ENCODE data around the gene GDPD5. TPM values are rescaled to one million over a fixed set of nuclear protein-coding genes. Genes with fewer than 3 reads are reported as not detected.

GDPD5 gene
- total RNA-seq, 1 experiment from 2014 or later = 7.8 TPM

- Histone ChIP-seq H3K9ac (ENCODE audit: extremely low read depth, insufficient read length, low read length) (peak within 1 kb of the TSS; percentile 63), H3K79me2 (ENCODE audit: insufficient read depth, low read length) (peaks cover 32% of the 10 kb centered on the region; the same call in 1 of the 2 replicates), H2AK5ac (ENCODE audit: insufficient read length, low read length) (no peak within 1 kb of the TSS), H3K9me3 (ENCODE audit: control insufficient read depth, low read depth, low read length) (no peaks in the 10 kb centered on the region), H3K23me2 (ENCODE audit: insufficient read length, low read depth, low read length, poor library complexity, severe bottlenecking) (peaks cover 19% of the 10 kb centered on the region), H2AFZ (ENCODE audit: low read length) (no peak within 1 kb of the TSS), H4K5ac (ENCODE audit: insufficient read length, low read depth, low read length) (no peak within 1 kb of the TSS), H4K91ac (ENCODE audit: insufficient read length, low read depth, low read length) (no peak within 1 kb of the TSS), H3K4me1 (ENCODE audit: insufficient read depth, low read length) (peaks cover 14% of the 10 kb centered on the region), H3K79me1 (ENCODE audit: insufficient read depth, low read depth, low read length, poor library complexity, severe bottlenecking) (peaks cover 3% of the 10 kb centered on the region), H2BK15ac (ENCODE audit: low read depth, low read length) (no peak within 1 kb of the TSS), H3K4ac (ENCODE audit: low read depth, low read length) (peak within 1 kb of the TSS; percentile 80; the same call in 1 of the 2 replicates), H3K18ac (ENCODE audit: insufficient read length, low read depth, low read length) (peak within 1 kb of the TSS; percentile 82), H2BK120ac (ENCODE audit: low read depth, low read length, poor library complexity, severe bottlenecking) (peak within 1 kb of the TSS; percentile 78), H2BK20ac (ENCODE audit: low read depth, low read length, poor library complexity, severe bottlenecking) (no peak within 1 kb of the TSS), H3K14ac (ENCODE audit: insufficient read depth, low read length) (peak within 1 kb of the TSS; percentile 77), H4K8ac (replicated peaks; ENCODE audit: insufficient read length, low read depth, low read length) (no peak within 1 kb of the TSS), H2BK5ac (ENCODE audit: insufficient read length, low read length) (no peak within 1 kb of the TSS), H4K20me1 (ENCODE audit: control insufficient read depth, insufficient read depth, insufficient read length) (no peaks in the 10 kb centered on the region), H3K27me3 (ENCODE audit: insufficient read depth, low read length) (no peaks in the 10 kb centered on the region), H2BK12ac (ENCODE audit: insufficient read length, low read depth, low read length) (peak within 1 kb of the TSS; percentile 18), H3K27ac (ENCODE audit: insufficient read length, low read depth, low read length) (peak within 1 kb of the TSS; percentile 72), H3K4me2 (ENCODE audit: insufficient read depth, insufficient read length, low read length) (peak within 1 kb of the TSS; percentile 85), H3T11ph (ENCODE audit: low read length) (no peak within 1 kb of the TSS), H3K23ac (ENCODE audit: insufficient read length, low read depth, low read length) (no peak within 1 kb of the TSS), H3K56ac (ENCODE audit: insufficient read length, low read depth, low read length) (no peak within 1 kb of the TSS)
- no CpG with 5 or more reads among the region's 51 CpGs for WGBS (ENCODE audit: extremely low coverage, insufficient read length, low lambda C conversion rate)
- peak; percentile 90 for DNase-seq
- peaks cover under 1% of the 10 kb centered on the region; the same call in 1 of the 2 replicates for H3K27me3 Mint-ChIP-seq (ENCODE audit: low read depth)
- H3K4me1 Mint-ChIP-seq = peaks cover 43 to 72% of the 10 kb centered on the region in 2 experiments
- H3K4me3 Mint-ChIP-seq = peak within 1 kb of the TSS; percentile 96
- peaks cover 12 to 29% (median 20%) of the 10 kb centered on the region in 3 experiments for H3K36me3 Mint-ChIP-seq (ENCODE audit: insufficient read depth in 1 of 3, low read depth in 3 of 3)
- no peak for TF ChIP-seq CTCF (conservative IDR thresholded peaks at IDR 0.05)
- peak within 1 kb of the TSS; percentile 99 to 100 (median 99) for H3K27ac Mint-ChIP-seq
- H3K9me3 Mint-ChIP-seq = no peaks in the 10 kb centered on the region; a peak in 1 of 5 replicates
Measured at GRCh38 chr11:75562048-75562835, 36.5 kb upstream of the GDPD5 start, which contains the start of gene SERPINH1. SERPINH1 (plus strand) TSS chr11:75562253; CDS start chr11:75566350, 4,097 bp downstream.
